Skeletal muscle tissue (tissue), 4 donors: ENCODE results near the gene RBMY1F. TPM values are rescaled to one million over a fixed set of nuclear protein-coding genes. Genes with fewer than 3 reads are reported as not detected.
"Not testable (repeated sequence)": the region's sequence is repeated elsewhere in the genome, so short reads cannot be mapped to it uniquely, and the experiment has no call there.

Source experiments
- H3K27ac ChIP-seq: one replicate; pipeline ENCODE4 v1.7.0; 2013; ENCODE audit warnings: mild to moderate bottlenecking, low read depth, low read length, inconsistent platforms
- H3K27me3 ChIP-seq, 3 donors: one replicate each; pipeline ENCODE4 v1.7.0; 2013; ENCODE audit warnings: low read length in 3 of 3; ENCODE audit not compliant: control insufficient read depth in 3 of 3, insufficient read depth in 3 of 3
- H3K36me3 ChIP-seq, 3 donors: one replicate each; pipeline ENCODE4 v1.7.0; 2013; ENCODE audit warnings: low read length in 3 of 3; ENCODE audit not compliant: control insufficient read depth in 3 of 3, insufficient read depth in 3 of 3
- H3K4me1 ChIP-seq, 3 donors: one replicate each; pipeline ENCODE4 v1.7.0; 2013; ENCODE audit warnings: low read length in 3 of 3, mild to moderate bottlenecking in 3 of 3; ENCODE audit not compliant: control insufficient read depth in 3 of 3, insufficient read depth in 3 of 3
- H3K4me3 ChIP-seq, 3 donors: one replicate each; pipeline ENCODE4 v1.7.0; 2013; ENCODE audit warnings: low read length in 3 of 3
- H3K9ac ChIP-seq, 3 donors: one replicate each; pipeline ENCODE4 v1.7.0; 2013; ENCODE audit warnings: low read length in 3 of 3, mild to moderate bottlenecking in 3 of 3, moderate library complexity in 2 of 3, low read depth in 1 of 3
- H3K9me3 ChIP-seq, 3 donors: one replicate each; pipeline ENCODE4 v1.7.0; 2013; ENCODE audit warnings: low read length in 3 of 3; ENCODE audit not compliant: control insufficient read depth in 3 of 3
- total RNA-seq: library from RNA; depleted of rRNA; stranded (reverse); fragments of >200 nt; gene quantifications from one replicate; pipeline ENCODE4 v1.2.3, GENCODE V29; 2014
- donor health status: Osteomylitis.

Gene RBMY1F
- not detected for total RNA-seq

- not testable (repeated sequence) for H3K9me3 ChIP-seq, H3K9ac ChIP-seq, H3K27ac ChIP-seq, H3K4me3 ChIP-seq, H3K4me1 ChIP-seq, H3K36me3 ChIP-seq, H3K27me3 ChIP-seq
These were observed at the start of gene RBMY1F for GRCh38 chrY:22182823-22183222. RBMY1F (minus strand) TSS chrY:22182923; CDS start chrY:22180969, 1,954 bp downstream.

GRCh38 chrY:22151144-22151543 is 31.6 kb downstream of the RBMY1F start:
- H3K9me3 ChIP-seq, H3K36me3 ChIP-seq, H3K9ac ChIP-seq, H3K27ac ChIP-seq, H3K4me1 ChIP-seq, H3K27me3 ChIP-seq, H3K4me3 ChIP-seq: not testable (repeated sequence)

- not testable (repeated sequence) for H3K36me3 ChIP-seq, H3K27ac ChIP-seq, H3K9me3 ChIP-seq, H3K4me1 ChIP-seq, H3K4me3 ChIP-seq, H3K27me3 ChIP-seq, H3K9ac ChIP-seq
These were observed 41.6 kb downstream of the RBMY1F start for GRCh38 chrY:22141011-22141695.

- not testable (repeated sequence) for H3K4me3 ChIP-seq, H3K9ac ChIP-seq, H3K36me3 ChIP-seq, H3K9me3 ChIP-seq, H3K27ac ChIP-seq, H3K27me3 ChIP-seq, H3K4me1 ChIP-seq
These were observed 48.0 kb downstream of the RBMY1F start for GRCh38 chrY:22134719-22135118.

GRCh38 chrY:22130494-22130893 is 52.2 kb downstream of the RBMY1F start:
- not testable (repeated sequence) for H3K36me3 ChIP-seq, H3K4me1 ChIP-seq, H3K9ac ChIP-seq

More at GRCh38 chrY:22130494-22130893, 52.2 kb downstream of the RBMY1F start:
- H3K27me3 ChIP-seq, H3K4me3 ChIP-seq, H3K27ac ChIP-seq, H3K9me3 ChIP-seq: not testable (repeated sequence)

Other genes with a start within 250 kb of the RBMY1F start
- gene RBMY1J, start 220.5 kb upstream of the RBMY1F start, total RNA-seq, result not detected